ENCODE results near the gene ALK.
"Not testable (repeated sequence)": the region's sequence is repeated elsewhere in the genome, so short reads cannot be mapped to it uniquely, and the experiment has no call there.

The ALK gene

GRCh38 chr2:29262681-29263260 is 658.6 kb downstream of the ALK start:
- DNase-seq: no peak

DNA sequence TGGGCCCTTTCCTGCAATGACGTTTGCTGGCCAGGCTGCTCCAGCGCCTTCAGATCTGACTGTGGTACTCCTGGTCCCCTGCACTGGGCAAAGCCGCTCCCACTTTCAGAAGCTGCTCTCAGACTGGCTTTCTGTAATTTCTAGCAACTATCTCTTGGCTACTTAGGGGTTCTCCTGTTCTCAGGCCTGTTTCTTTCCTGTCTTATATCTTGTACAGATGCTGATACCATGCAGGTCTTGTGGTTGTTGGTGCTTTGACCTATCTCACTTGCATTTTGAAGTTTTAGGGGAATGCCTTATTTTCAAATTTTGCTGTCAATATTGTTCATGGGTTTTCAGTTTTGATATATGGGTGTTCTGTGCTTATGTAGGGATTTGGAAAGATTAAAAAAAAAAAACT is 660.4 kb downstream of the ALK start:
- DNase-seq: no peak

- DNase-seq: no peak
Observed at GRCh38 chr2:29260142-29260772, 661.1 kb downstream of the ALK start.

DNA sequence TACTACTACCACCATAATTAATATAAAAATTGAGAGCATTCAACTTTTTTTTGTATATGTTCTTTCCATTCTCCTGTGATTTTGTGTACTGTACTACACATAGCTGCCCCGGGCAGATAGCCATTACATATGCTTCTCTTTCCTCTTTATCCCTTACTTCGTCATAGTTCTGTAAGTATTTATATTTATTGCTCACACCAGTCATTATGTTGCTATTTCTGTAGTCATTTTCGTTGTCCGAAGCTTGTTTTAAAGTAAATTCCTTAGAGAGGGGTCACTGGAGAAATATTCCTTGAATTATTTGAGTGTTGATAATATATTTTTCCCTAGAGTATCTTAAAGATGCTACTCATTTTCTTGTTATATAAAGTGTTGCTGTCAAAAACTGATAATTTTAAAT is 662.2 kb downstream of the ALK start:
- DNase-seq: no peak

GRCh38 chr2:29255004-29255403 is 666.4 kb downstream of the ALK start:
- DNase-seq: no peak

- DNase-seq: not testable (repeated sequence)
Observed at GRCh38 chr2:29253495-29254275, 667.7 kb downstream of the ALK start.

DNA sequence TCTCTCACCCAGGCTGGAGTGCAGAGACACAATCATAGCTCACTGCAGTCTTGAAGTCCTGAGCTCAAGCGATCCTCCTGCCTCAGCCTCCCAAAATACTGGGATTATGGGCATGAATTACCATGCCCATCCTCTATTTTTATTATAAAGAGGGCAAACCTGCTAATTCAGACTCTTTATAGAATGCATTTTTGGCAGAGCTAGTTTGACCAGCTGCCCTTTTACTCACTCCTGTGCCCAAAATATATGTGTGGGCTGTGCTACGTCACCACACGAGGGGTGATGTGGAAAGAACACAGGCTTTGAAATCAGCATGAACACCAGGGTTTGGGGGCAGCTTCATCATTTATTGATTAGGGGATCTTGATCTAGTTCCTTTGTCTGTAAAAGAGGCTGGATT is 668.4 kb downstream of the ALK start:
- DNase-seq: no peak

GRCh38 chr2:29251406-29251805 is 670.0 kb downstream of the ALK start:
- no peak for DNase-seq

GRCh38 chr2:29250977-29251376 is 670.4 kb downstream of the ALK start:
- no peak for DNase-seq

DNA sequence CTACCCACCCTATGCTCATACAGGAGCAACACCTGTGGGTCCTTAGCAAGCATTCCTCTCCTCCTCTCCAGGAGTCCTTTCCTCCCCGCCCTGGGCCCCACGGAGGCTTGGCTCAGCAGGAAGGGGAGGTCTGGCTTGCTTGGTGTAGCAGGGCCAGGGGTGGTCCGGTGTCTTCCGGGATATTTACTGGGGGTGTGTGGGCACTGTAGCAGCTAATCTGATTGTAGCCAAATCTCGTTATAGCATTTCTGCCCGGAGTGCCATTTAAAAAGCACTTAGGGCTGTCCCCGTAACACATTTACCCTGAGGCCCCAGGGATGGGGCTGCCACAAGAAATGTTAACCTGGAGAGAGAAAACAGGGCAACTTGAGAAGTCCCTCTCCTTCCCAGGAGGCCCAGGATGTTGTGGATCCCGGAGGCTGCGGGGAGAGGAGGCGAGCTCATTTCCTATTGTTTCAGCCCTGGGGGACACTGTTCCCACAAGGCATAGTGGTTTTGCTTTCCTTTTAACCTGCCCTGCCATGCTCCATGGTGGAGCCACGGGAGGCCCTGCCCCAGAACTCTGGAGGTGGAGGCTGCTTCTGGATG is 671.6 kb downstream of the ALK start:
- DNase-seq: no peak

- DNase-seq: no peak
Observed at GRCh38 chr2:29247336-29247914, 674.0 kb downstream of the ALK start.

- DNase-seq: no peak
Observed at GRCh38 chr2:29246383-29247300, 674.7 kb downstream of the ALK start.

- DNase-seq: no peak
Observed at GRCh38 chr2:29245742-29246382, 675.5 kb downstream of the ALK start.

DNA sequence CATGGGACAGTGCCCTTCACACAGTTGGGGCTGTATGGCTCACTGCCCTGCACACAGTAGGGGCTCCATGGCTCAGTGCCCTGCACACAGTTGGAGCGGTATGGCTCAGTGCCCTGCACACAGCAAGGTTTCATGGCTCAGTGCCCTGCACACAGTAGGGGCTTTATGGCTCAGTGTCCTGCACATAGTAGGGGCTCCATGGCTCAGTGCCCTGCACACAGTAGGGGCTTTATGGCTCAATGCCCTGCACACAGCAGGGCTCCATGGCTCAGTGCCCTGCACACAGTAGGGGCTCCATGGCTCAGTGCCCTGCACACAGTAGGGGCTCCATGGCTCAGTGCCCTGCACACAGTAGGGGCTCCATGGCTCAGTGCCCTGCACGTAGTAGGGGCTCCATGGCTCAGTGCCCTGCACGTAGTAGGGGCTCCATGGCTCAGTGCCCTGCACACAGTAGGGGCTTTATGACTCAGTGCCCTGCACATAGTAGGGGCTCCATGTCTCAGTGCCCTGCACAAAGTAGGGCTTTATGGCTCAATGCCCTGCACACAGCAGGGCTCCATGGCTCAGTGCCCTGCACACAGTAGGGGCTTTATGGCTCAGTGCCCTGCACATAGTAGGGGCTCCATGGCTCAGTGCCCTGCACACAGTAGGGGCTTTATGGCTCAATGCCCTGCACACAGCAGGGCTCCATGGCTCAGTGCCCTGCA is 676.2 kb downstream of the ALK start:
- DNase-seq: not testable (repeated sequence)

DNA sequence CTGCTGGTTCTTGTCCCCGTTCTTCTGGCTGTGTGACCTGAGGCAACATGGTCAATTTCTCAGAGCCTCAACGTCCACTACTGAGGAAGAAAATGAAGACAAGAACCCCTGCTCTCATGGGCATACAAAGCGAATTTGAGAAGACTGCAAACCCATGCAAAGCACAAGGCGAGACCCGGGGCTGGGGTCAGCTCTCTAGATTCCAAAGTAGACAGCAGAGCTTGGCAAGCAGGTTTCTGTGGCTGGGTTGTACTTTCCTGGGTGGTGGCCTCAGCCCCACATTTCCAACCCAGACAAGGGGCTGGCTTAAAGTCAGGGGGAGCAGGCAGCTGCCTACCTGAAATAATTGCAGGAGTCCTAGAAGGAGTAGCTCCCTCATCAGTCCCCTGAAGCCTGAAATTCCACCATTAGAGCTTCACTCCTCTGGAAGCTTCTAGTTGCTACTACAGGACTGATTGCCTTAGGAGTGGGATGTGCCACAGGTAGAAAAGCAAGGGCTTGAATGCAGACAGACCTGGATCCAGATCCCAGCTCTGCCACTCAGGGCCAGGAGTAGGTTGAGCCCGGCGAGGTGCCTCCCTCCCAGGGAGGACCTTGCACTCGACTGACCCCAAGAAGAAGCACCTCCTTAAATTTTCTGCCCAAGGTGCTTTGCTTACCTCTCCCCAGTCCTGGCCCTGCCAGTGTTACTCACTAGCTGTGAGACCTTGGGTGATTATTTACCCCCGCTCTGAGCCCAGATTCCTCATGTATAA is 678.6 kb downstream of the ALK start:
- no peak for DNase-seq

DNA sequence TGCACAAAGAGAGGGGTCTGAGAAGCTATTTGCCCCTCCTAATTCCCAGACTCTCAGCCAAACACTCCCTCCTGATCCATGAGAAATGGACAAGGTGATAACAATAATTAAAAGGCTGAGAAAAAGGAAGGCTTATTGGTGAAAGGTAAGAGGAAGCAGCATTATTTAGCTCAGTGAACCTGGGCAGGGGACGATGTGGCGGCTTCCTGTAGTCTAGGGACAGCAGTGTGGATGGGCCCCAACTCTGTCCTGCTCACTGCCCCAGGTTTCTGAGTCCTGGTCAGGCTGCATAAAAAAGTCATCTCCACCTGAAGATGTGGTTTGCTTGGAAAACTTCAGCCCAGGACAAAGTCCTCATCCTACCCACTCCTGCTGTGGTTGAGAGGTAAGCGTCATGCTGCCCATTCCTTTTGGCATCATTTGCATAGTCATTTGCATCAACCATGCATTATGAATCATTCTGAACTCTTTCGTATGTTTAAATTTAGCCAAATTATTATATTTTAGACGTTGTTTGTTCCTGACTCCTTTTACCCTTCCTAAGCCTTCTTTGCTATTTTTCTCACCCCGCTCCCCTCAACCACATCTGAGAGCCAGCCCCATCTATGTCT is 679.3 kb downstream of the ALK start:
- DNase-seq: no peak

DNA sequence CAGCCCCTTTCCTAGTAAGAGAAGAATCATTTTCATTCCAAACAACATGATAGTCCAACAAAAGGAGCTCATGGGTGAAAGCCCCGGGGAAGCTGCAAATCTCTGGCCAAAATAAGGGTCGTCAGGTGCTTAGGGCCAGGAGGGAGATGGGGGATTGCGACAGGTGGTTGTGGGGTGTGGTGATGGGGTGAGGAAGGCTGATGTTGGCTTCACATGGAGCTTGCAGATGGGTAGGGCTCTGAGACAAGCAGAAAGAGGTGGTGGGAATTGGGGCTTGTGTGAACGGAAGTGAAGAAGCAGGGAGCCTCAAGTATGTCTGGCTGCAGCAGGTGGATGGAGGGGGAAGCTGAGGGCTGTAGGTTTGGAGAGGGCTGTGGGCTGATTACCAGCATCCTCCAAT is 680.0 kb downstream of the ALK start:
- no peak for DNase-seq

DNA sequence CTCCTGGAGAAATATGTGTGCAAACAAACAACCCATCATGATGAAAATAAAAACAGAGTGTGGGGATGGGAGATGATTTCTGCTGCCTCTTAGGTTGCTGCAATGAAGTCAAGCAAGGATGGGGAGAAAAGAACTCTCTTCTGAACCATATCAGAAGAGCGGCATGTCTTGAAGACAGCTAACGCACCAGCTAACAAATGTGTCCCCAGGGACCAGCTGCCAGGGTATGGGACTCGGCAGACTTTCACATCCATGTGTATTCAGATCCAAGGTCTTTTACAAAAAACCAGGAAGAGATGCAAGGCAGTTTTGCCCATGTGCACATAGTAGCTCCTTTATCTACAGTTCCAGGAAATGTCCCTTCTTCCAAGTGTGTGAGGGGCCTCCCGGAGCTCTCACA is 680.8 kb downstream of the ALK start:
- no peak for DNase-seq

GRCh38 chr2:29239209-29239960 is 682.0 kb downstream of the ALK start:
- no peak for DNase-seq
